GM12878 (cell line): ENCODE results near the gene FAM53B.

Experiments
- BRCA1 ChIP-seq: IDR thresholded peaks from 2 replicates; pipeline ENCODE4 v1.6.1; 2011; ENCODE audit warnings: low read depth, low read length, improper control_type of control experiment
- CBX3 ChIP-seq: fragments of 200-600 bp; sonication (generic); IDR thresholded peaks from 2 replicates; pipeline ENCODE4 v1.6.1; 2016; ENCODE audit warnings: low read depth, borderline replicate concordance
- EZH2 ChIP-seq: IDR thresholded peaks from 2 replicates; pipeline ENCODE4 v1.6.1; 2012; ENCODE audit warnings: low read depth, mild to moderate bottlenecking, control low read depth, inconsistent platforms, low read length, borderline replicate concordance; ENCODE audit not compliant: control insufficient read depth
- JUND ChIP-seq: IDR thresholded peaks from 2 replicates; pipeline ENCODE4 v1.6.1; 2012; ENCODE audit warnings: low read depth, mild to moderate bottlenecking, low read length, improper control_type of control experiment, moderate library complexity
- NR2F1 ChIP-seq: fragments of 450-650 bp; conservative IDR thresholded peaks from 2 replicates; pipeline ENCODE4 v1.6.1; 2017; ENCODE audit warnings: mild to moderate bottlenecking
- POLR2A ChIP-seq: IDR thresholded peaks from 2 replicates; pipeline ENCODE4 v1.6.1; 2011; ENCODE audit warnings: low read depth, mild to moderate bottlenecking, low read length
- REST ChIP-seq: IDR thresholded peaks from 2 replicates; pipeline ENCODE4 v1.6.1; 2012; ENCODE audit warnings: mild to moderate bottlenecking, low read depth, low read length
- SIN3A ChIP-seq: IDR thresholded peaks from 2 replicates; pipeline ENCODE4 v1.6.1; 2012; ENCODE audit warnings: low read depth, low read length, improper control_type of control experiment
- SUPT20H ChIP-seq: IDR thresholded peaks from 2 replicates; pipeline ENCODE4 v1.6.1; 2011; ENCODE audit warnings: low read depth, mild to moderate bottlenecking, low read length, moderate library complexity, borderline replicate concordance; ENCODE audit not compliant: control insufficient read depth

- TF ChIP-seq SUPT20H: no peak
- no peak for TF ChIP-seq REST
- no peak for TF ChIP-seq NR2F1
- TF ChIP-seq CBX3: no peak
- no peak for TF ChIP-seq JUND
- no peak for TF ChIP-seq POLR2A
- TF ChIP-seq EZH2: no peak
- TF ChIP-seq BRCA1: no peak
- TF ChIP-seq SIN3A: no peak
These were observed 33.8 kb downstream of the FAM53B start for GRCh38 chr10:124710266-124710881.
